Stimulated activated naive CD8-positive, alpha-beta T cell treated with anti-CD3 and anti-CD28 coated beads, Interleukin-15, Interleukin-2, amounts not matched to agents 100 U/mL and 50 U/mL, for 24 hours (primary cell): ENCODE measurements around the gene THRB.

Experiments
- ATAC-seq: fragments of 150-1000 bp; cut with Tn5 transposase; one replicate; pipeline ENCODE4 v1.10.0; 2021
- DNase-seq: peaks from one replicate; pipeline ENCODE4 v3.0.0; 2021

The THRB gene

GRCh38 chr3:24487325-24488262 is 7.1 kb downstream of the THRB start:
- ATAC-seq (no peak), DNase-seq (no peak)

GRCh38 chr3:24485511-24485910 is 9.1 kb downstream of the THRB start:
- DNase-seq (no peak), ATAC-seq (no peak)

GRCh38 chr3:24483873-24484272 is 10.8 kb downstream of the THRB start:
- ATAC-seq = no peak
- no peak for DNase-seq

GRCh38 chr3:24482096-24482705 is 12.4 kb downstream of the THRB start:
- DNase-seq = no peak
- ATAC-seq = no peak

- DNase-seq (no peak), ATAC-seq (no peak)
Measured at GRCh38 chr3:24481193-24481592, 13.5 kb downstream of the THRB start.

- ATAC-seq (no peak), DNase-seq (no peak)
Measured at GRCh38 chr3:24480497-24480896, 14.2 kb downstream of the THRB start.

GRCh38 chr3:24479816-24480215 is 14.8 kb downstream of the THRB start:
- DNase-seq (no peak), ATAC-seq (no peak)

- no peak for ATAC-seq
Measured at GRCh38 chr3:24476871-24477656, 17.6 kb downstream of the THRB start.

GRCh38 chr3:24475925-24476324 is 18.7 kb downstream of the THRB start:
- ATAC-seq (no peak), DNase-seq (no peak)

More at GRCh38 chr3:24476871-24477656, 17.6 kb downstream of the THRB start:
- no peak for DNase-seq

- ATAC-seq (no peak), DNase-seq (no peak)
Measured at GRCh38 chr3:24474862-24475261, 19.8 kb downstream of the THRB start.

GRCh38 chr3:24472358-24472757 is 22.3 kb downstream of the THRB start:
- ATAC-seq = no peak

GRCh38 chr3:24471486-24471885 is 23.2 kb downstream of the THRB start:
- DNase-seq (no peak), ATAC-seq (no peak)

More at GRCh38 chr3:24472358-24472757, 22.3 kb downstream of the THRB start:
- DNase-seq = no peak

GRCh38 chr3:24470277-24470676 is 24.4 kb downstream of the THRB start:
- DNase-seq (no peak), ATAC-seq (no peak)

GRCh38 chr3:24464389-24464788 is 30.3 kb downstream of the THRB start:
- no peak for ATAC-seq

GRCh38 chr3:24462737-24463136 is 31.9 kb downstream of the THRB start:
- no peak for ATAC-seq

More at GRCh38 chr3:24464389-24464788, 30.3 kb downstream of the THRB start:
- no peak for DNase-seq

GRCh38 chr3:24460974-24461373 is 33.7 kb downstream of the THRB start:
- DNase-seq (no peak), ATAC-seq (no peak)

More at GRCh38 chr3:24462737-24463136, 31.9 kb downstream of the THRB start:
- no peak for DNase-seq

GRCh38 chr3:24457719-24458118 is 36.9 kb downstream of the THRB start:
- DNase-seq (no peak), ATAC-seq (no peak)

GRCh38 chr3:24454856-24455255 is 39.8 kb downstream of the THRB start:
- no peak for ATAC-seq
- no peak for DNase-seq

GRCh38 chr3:24454393-24454792 is 40.3 kb downstream of the THRB start:
- ATAC-seq (no peak), DNase-seq (no peak)

- no peak for ATAC-seq
Measured at GRCh38 chr3:24451461-24452099, 43.1 kb downstream of the THRB start.

GRCh38 chr3:24450160-24450907 is 44.3 kb downstream of the THRB start:
- no peak for DNase-seq
- no peak for ATAC-seq

More at GRCh38 chr3:24451461-24452099, 43.1 kb downstream of the THRB start:
- no peak for DNase-seq
